Neural cell (in vitro differentiated cells): ENCODE measurements around the gene SRD5A1.

ENCODE experiments used
- CTCF ChIP-seq: fragments of 450-650 bp; IDR thresholded peaks from 2 replicates; pipeline ENCODE4 v1.5.1; 2014; ENCODE audit warnings: antibody characterized with exemption, mild to moderate bottlenecking, moderate library complexity; ENCODE audit not compliant: poor library complexity, severe bottlenecking
- EP300 ChIP-seq: fragments of 450-650 bp; conservative IDR thresholded peaks from 2 replicates; pipeline ENCODE4 v1.6.1; 2014; ENCODE audit warnings: antibody characterized with exemption, mild to moderate bottlenecking, moderate library complexity; ENCODE audit not compliant: poor library complexity, severe bottlenecking
- EZH2 ChIP-seq: fragments of 200-600, 300-800 bp; shearing (Covaris generic), sonication (generic); IDR thresholded peaks from 2 replicates; pipeline ENCODE4 v1.6.1; 2014; ENCODE audit warnings: antibody characterized with exemption, low read length, borderline replicate concordance, mild to moderate bottlenecking; ENCODE audit not compliant: insufficient read depth, poor library complexity, severe bottlenecking
- MXI1 ChIP-seq: fragments of 450-650 bp; conservative IDR thresholded peaks from 2 replicates; pipeline ENCODE4 v1.6.1; 2014; ENCODE audit warnings: antibody characterized with exemption, mild to moderate bottlenecking; ENCODE audit not compliant: poor library complexity, severe bottlenecking
- RAD21 ChIP-seq: fragments of 450-650 bp; conservative IDR thresholded peaks from 2 replicates; pipeline ENCODE4 v1.6.1; 2014; ENCODE audit warnings: antibody characterized with exemption, mild to moderate bottlenecking, moderate library complexity

- no peak for TF ChIP-seq MXI1
- no peak for TF ChIP-seq CTCF
- no peak for TF ChIP-seq EZH2
- no peak for TF ChIP-seq RAD21
- TF ChIP-seq EP300: no peak
These were observed 29.6 kb upstream of the SRD5A1 start for GRCh38 chr5:6603643-6604042.
